Activated CD8-positive, alpha-beta memory T cell treated with anti-CD3 and anti-CD28 coated beads, Interleukin-2, amount 50 U/mL, for 1 hour (primary cell): Measurements from ENCODE around the gene AEN.

Experiments
- DNase-seq: peaks from one replicate; pipeline ENCODE4 v3.0.0-alpha.2; 2020; ENCODE audit errors: extremely low read depth

Gene AEN

DNA sequence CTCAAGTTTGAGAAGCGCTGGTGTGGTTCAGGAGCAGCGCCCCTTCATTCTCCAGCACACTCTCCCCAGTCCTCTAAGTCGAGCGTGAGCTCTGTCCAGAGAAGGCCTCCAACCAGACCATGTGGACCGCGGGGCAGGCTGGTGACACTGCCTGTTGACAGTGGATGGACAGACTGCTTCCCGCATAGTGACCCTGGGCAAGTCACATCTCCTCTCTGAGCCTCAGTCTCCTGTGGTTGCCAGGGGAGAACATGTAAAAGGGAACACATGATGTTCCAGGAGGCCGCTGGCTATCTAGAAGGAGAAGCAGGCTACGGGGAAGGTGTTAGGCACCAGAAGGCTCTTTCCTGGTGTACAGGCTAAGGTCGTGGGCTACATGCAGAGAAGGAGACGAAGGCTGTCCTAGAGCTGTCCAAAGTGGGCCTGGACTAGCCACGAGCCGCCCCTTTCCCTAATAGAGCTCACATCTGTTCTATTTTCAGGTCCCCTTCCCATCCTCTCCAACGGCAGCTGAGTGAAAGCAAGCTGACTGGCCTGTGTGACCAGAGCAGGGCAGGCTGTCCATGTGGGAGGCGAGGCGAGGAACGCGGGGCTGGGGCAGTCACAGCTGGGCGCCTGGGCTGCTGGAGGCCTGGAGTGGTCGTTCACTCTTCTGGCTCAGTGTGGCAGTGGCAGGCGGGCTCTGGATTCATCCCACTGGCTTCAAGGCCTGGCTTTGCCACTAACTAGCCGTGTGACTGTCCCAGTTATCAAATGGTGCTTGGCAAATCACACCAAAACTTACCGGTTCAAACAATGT is 28.8 kb downstream of the AEN start:
- no peak for DNase-seq

DNA sequence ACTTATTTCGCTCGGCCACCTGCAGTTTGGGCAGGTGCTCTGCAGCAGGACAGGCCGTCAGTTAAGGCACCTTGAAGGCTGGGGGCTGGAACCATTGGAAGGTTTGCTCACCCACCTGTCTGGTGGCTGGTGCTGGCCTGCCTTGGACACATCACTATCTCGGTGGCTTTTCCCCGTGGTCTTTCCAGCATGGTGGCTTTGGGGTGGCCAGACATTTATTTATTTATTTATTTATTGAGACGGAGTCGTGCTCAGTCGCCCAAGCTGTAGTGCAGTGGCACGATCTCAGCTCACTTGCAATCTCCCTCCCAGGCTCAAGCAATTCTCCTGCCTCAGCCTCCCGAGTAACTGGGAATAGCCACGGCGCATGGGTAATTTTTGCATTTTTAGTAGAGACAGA is 29.4 kb downstream of the AEN start:
- no peak for DNase-seq

DNA sequence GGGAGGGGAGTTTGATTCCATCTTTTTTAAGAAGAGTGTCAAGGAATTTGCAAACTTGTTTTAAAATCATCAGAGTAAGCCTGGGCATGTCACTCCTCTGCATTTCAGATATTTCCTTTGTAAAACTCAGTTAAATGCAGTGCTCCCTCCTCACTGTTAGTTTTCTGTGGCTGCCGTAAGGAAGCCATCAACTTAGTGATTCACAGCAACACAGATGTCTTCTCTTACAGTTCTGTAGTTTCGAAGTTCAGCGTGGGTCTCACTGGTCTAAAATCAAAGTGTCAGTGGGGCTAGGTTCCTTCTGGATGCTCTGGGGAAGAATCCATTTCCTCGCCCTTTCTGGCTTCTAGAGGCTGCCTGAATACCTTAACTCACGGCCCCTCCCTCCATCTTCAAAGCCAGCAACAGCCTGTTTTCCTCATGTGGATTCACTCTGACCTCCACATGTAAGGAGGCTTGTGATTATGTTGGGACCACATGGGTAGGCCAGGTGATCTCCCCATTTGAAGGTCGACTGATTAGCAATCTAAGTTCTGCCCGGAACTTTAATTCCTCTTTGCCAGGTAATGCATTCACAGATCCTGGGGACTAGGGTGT is 30.1 kb downstream of the AEN start:
- DNase-seq = no peak

DNA sequence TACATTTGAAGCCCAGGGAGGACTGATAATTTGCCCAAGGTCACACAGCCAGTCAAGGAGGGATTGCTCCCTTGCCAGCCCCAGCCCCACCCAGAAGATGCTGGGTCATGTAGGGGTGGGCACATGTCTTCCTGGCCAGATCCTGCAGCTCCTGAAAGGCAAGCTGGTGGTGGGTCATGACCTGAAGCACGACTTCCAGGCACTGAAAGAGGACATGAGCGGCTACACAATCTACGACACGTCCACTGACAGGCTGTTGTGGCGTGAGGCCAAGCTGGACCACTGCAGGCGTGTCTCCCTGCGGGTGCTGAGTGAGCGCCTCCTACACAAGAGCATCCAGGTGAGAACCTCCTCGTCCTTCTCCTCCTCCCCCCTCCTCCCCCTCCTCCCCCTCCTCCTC is 30.8 kb downstream of the AEN start:
- DNase-seq = no peak

DNA sequence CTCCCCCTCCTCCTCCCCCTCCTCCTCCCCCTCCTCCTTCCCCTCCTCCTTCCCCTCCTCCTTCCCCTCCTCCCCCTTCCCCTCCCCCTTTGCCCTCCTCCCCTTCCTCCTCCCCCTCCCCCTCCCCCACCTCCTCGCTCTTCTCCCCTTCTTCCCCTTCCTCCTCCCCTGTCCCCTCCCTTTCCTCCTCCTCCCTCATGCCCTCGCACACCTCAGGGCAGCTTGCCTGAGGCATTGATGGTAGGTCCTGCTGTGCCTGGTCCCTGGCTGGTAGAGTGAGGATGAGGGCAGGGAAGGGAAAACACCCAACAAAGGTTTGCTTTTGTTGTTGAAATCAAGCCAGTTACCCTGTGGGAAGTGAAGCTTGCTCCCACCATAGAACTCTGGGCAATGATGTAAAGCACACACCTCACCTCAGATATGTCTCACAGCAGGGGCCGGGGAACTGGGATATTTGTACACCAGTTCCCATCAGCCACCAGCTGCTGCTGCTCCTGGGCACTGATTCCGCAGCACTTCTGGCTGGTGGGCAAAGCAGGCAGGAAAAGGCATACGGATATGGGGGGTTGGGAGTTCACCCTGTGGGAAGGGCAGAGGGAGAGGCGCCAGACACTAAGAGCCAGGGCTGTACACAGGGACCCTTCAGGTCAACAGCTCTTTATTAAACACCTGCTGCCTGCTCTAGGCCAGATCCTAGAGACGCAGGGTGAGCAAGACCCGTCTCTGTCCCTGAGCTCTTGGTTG is 31.5 kb downstream of the AEN start:
- DNase-seq = no peak

DNA sequence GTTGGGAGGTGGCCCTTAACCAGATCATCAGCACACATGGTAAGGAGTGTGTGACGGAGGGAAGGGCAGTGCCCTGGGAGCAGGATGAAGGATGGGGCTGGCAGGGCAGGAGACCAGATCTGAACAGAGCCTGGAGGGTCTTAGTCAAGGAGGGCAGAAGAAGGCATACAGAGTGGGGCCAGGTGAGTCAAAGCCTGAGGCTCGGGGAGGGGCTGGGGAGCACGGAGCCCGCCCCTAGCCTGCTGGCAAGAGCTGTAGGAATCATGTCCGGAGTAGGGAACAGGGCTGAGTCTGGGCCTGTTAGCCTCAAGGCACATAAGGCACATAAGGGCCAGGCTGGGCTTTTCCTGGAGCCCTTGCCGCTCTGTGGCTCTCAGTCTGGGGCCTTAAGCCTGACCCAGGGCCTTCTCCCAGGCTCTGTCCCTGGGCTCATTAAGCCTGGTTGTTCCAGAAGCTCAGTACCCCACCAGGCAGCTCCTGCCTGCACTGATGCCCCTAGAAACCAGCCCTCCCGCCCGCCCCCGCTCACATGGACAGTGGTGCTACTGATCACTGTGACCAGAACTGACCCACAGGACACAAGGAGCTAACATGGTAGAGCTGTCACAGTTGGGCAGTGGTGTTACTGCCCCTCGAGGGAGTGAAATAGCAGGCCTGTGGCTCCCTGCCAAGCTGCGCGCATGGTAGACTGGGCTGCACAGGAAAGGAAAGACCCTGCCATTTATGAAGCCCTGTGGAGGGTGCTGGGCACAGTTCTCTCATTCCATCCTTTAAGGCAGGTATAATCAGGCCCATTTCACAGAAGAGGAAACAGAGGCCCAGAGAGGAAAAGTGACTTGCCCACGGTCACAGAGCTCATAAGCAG is 32.3 kb downstream of the AEN start:
- DNase-seq = no peak

DNA sequence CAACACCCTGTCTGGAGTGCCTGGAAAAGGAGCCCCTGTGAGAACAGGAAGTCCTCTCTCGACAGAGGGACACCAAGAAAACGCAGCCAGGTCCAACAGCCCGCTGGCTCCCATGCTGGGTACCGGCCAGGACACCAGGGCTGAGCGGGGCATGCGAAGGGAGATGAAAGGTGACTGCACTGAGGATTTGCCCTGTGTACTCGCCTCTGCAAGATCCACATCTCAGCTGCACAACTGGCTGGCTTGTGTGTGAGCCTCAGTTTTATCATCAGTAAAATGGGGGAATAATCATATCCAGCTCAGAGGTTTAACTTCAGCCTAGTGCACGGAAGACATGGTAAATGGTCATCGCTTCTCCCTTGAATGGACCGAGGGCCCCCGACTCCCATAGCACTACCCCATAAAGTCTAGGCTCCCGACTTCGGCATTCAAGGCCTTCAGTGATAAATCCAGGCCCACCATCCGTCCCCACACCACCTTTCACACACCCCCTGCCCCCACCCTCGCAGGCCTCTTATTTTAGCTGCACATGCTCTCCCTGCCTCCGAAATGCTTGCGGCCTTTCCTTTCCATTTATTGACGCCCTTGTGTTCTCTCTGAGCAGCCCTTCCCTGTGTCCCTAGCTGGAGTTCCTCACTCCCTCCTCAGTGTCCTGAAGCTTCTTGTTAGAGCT is 33.4 kb downstream of the AEN start:
- no peak for DNase-seq

DNA sequence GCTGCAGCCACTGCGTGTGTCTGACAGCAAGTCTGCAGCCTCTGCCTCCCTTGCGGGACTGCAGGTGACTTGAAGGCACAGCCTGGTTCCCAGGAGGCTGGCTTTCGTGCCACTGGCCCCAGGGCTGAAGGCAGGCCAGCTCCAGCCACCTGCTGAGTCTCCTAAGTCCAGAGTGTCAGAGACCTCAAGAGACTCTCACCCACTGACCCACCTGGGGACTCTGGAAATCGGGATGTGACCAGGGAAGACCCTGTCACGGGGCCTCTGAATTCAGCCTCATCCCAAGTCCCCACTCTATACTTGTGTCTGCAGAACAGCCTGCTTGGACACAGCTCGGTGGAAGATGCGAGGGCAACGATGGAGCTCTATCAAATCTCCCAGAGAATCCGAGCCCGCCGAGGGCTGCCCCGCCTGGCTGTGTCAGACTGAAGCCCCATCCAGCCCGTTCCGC is 34.0 kb downstream of the AEN start:
- DNase-seq = no peak

DNA sequence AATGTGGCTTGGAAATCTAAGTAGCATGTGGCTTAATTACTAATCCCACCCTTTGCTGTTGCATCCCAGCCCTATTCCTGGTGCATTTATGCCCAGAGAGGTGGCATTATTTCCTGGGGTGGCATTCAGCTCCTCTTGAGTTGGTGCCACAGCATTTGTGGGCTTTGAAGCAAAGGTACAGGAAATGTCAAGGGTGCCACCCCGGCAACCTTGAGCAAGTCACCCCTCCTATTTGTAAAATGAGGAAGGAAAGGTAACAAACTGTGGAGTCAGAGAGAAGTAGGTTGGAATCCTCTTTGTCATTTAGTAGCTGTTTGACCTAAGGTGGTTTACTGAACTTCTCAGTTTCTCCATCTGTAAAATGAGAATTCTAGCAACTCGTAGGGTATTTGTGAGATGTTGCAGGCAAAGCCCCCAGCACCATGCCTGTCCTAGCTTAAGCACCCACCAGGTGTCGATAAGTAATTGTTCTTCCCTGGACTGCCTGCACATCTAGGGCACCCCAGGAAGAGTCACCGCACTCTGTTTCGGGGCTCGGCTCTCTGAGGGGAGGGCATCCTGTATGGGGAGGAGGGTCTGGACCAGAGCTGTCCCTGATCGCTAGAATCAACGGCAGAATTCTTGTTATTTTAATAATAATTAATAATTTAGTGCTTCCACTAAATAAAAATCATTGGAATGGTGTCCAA is 34.8 kb downstream of the AEN start:
- DNase-seq = no peak

DNA sequence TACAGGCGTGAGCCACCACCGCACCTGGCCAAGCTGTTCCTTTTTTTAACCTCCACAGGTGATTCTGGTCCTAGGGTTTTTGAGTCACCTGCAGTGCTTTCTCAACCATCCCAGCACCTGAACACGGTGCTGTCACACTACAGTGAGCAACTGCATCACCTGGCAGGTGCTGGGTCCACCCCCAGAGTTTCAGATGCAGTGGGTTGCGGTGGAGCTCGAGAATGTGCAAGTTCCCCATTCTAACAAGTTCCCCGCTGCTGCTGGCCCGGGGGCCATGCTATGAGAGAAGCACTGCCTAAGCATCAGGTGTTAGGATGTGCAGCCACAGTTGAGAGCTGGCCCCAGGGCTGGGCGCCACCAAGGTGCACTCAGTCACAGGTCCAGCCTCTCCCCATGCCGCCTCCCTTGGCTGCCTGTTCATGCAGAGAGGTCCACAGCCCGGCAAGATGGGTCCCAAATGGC is 35.7 kb downstream of the AEN start:
- DNase-seq = no peak

DNA sequence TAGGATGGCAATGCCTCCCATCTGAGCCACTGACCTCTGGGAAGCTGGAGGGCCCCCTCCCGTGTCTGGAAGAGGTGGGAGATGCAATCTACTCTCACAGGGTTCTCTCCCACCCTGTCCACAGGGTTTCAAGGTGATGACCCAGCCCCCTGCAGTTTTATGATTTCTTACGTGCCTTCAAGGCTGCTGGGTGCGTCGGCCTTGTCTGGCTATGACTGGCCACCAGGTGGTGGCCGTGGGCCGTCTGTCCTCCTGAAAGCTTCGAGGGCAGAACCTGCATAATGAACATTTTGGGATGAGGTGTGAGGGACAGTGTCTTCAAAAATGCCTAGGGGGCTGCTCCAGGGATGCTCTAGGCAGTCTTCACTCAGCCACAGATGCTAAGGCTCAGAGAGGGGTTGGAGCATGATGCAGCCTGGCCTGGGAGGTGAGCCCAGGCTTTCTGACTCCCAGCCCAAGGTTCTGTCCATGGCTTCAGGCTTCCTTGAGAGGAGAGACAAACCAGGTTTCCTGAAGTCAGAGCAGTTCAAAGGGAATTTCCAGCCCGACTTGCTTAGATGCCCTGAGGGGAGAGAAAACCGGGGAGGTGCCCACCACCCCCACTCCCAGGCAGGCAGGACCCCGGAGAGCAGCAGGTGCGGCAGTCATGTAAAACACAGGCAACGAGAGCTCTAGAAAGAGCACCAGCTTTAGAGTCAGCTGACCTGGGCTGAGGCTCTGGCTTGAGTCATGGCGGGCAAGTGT is 36.4 kb downstream of the AEN start:
- no peak for DNase-seq

DNA sequence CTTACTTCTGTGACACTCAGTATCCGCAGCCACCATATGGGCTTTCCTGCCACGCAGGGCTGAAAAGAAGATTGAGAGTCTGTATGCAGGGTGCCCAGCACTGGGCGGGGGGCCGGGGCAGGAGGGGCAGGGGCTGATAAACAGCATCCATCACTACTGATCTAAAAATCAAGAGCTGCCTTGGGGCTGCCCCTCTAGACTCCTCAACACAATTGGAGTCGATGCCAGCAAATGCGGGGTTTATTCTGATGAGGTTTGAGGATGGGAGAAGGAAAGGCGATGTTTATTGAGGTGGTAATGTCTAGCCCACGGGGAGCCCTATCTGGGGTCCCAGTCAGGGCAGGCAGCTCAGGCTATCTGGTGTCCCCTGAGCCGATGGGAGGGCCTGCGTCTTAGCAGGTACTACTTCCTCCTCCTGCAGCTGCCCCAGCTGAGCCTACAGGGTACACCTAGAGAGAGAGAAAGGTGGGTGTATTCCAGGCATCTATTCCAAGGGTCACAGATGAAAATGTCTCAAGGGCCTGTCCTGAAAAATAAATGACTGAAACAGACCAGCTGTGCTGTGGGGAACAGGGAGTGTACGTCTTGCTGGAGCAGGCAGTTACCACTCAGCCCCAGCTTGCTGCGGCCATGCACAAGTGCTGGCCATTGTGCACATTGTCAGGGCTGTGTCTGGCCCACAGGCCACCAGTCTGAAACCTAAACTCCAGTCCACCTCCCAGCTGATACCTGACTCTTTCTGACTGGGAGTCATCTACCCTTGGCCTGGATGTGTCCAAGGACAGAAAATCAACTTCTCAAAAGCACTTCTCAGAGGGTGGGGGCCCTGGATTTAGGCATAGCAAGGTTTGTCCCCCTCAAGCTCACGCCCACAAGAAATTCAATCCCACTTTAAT is 37.2 kb downstream of the AEN start:
- DNase-seq = no peak

DNA sequence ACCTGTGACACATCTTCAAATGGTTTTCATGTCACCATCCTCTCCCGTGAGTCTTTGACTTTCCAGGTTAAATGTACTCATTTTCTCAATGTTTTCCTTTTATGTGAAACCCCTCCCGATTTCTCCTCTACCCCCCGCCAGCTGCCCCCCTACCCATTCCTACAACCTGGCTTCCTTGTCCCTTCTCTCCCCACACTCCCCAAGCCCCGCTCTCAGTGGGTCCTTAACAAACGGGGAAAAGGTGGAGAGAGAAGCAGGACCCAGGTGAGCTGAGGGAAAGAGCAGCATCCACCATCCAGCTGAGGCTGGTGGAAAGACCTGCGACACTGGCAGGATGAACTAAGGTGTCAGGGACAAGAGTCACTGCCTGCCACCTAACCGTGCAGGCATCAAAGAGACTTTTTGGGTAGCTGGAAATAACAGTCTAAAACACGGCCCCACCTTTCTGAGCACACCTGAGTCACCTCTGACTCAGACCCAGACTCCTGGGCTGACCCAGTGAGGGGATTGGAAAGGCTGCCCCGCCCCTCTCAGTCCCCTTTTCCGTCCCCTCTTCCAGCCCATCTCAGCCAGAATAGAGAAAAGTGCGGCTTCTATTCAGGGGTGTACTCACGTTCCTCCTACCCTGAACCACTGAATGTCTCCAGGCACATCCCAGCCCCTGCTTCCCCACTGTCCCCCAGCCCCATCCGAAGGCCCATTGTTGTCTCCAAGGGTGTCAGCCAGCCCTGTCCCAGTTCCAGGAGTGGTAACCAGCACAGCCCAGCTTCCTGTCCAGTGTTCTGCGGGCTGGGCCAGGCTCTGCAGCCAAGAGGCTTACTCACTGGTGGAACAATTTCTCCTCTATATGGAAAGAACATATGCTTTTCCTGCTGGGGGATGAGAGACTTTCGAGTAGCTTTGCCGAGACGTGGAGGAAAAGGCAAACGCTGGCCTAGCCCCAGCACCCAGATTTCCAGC is 38.1 kb downstream of the AEN start:
- DNase-seq = no peak

DNA sequence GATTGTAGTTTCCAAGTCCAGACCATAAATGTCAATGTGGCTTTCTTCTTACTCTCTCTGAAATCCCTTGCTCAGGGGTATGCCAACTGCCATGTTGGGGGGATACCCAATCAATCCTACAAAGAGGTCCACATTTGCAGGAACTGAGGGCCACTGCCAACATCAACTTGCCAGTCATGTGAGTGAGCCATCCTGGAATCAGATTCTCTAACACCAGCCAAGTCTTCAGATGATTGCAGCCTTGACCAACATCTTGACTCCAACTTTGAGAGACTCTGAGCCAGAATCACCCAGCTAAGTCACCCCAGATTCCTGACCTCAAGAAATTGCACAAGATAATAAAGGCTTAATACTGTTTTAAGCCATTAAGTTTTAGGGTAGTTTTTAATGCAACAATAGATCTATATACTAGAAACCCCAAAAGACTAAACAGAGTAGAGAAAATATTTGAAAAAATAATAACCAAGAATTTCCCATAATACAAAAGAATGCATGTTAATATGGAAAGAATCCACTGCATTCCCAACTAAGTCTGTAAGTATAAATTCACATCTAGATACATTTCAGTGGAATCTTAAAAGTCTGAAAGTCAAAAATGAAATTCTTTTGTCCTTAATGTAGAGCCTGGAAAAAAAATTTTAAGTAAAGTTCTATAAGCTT is 40.0 kb downstream of the AEN start:
- no peak for DNase-seq

DNA sequence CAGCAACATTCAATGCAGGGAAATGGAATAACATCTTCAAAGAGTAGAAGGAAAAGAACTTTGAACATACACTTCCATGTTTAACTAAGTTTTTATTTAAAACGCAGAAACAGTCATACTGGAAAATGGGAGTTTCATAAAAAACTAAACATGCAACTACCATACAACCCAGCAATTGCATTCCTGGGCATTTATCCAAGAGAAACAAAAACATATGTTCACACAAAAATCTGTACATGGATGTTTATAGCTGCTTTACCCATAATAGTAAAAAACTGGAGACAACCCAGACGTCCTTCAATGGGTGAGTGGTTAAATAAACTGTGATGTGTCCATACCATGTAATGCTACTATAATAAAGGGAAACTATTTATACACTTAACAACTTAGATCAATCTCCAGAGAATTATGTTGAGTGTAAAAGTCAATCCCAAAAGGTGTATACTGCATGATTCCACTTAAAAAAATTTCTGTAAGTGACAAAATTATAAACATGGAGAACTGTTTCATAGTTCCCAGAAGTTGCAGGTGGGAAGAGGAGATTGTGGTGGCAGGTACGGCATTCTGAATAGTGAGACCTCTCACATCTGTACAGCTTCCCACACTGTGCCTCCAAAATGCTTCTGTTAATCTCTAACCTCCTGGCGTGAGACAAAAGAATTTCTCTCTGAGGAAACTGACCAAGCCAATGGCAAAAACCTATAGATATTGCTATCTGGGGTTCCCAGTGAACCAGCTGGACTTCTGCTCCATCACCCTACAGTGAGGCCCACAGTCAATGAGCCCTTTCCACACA is 40.8 kb downstream of the AEN start:
- no peak for DNase-seq

DNA sequence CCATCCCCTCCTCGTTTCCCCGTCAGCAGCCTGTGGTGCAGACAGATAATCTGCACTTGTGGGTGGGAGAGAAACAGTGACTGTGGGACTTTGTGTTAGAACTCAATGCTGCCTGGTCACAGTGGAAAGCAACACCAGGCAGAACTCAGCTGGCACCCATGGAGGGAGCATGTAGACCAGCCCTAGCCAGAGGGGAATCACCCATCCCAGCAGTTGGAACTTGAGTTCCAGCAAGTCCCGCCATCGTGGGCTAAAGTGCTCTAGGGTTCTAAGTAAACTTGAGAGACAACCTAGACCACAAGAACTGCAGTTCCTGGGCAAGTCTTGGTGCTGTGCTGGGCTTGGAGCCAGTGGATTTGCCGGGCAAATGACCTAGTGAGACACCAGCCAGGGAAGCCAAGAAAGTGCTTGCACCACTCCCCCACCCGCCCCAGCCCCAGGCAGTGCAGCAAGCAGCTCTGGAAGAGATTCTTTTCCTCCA is 42.0 kb downstream of the AEN start:
- DNase-seq = no peak
